Measurements from ENCODE around the gene SMYD3.

Gene SMYD3

GRCh38 chr1:246052603-246053002, 454.5 kb downstream of the SMYD3 start:
- H3K36me3 ChIP-seq (ENCODE audit: insufficient read depth, low read length) = no peaks in the 10 kb centered on the region; the same call in 1 of the 2 replicates
- H3K4me1 ChIP-seq (ENCODE audit: insufficient read depth, low read length, poor library complexity, severe bottlenecking) = peaks cover 37% of the 10 kb centered on the region
- H2AFZ ChIP-seq (ENCODE audit: low read length) = no peak overlapping the region
- 0 out of 2 replicates have a peak, but pooled peaks cover 3% of the 10 kb centered on the region for H3K9me3 ChIP-seq (ENCODE audit: insufficient read depth, low read depth, low read length)
- no peak overlapping the region for H3K4me3 ChIP-seq (ENCODE audit: low read length, poor library complexity, severe bottlenecking)
- no peaks in the 10 kb centered on the region for H3K79me2 ChIP-seq (ENCODE audit: insufficient read depth, low read length)
- H3K9ac ChIP-seq (ENCODE audit: low read depth, low read length, poor library complexity, severe bottlenecking) = no peak overlapping the region
- no peak for TF ChIP-seq EZH2phosphoT487 (IDR thresholded peaks at IDR 0.05; ENCODE audit: borderline replicate concordance)
- TF ChIP-seq CTCF (conservative IDR thresholded peaks at IDR 0.05; ENCODE audit: low read length) = no peak
- no peaks in the 10 kb centered on the region for H4K20me1 ChIP-seq (ENCODE audit: insufficient read depth, low read length, poor library complexity, severe bottlenecking)
- H3F3A ChIP-seq (ENCODE audit: low read depth) = peaks cover 5% of the 10 kb centered on the region; the same call in 1 of the 2 replicates
- H3K27me3 ChIP-seq (ENCODE audit: insufficient read depth, low read length, poor library complexity, severe bottlenecking) = no peaks in the 10 kb centered on the region
- no peak overlapping the region for H3K4me2 ChIP-seq (ENCODE audit: low read depth, low read length, poor library complexity, severe bottlenecking)
- H3K9me2 ChIP-seq (replicated peaks; ENCODE audit: low read depth, low read length) = no peaks in the 10 kb centered on the region

- Histone ChIP-seq H3K4me2 (ENCODE audit: low read depth, low read length, poor library complexity, severe bottlenecking) (no peak overlapping the region), H3K27me3 (ENCODE audit: insufficient read depth, low read length, poor library complexity, severe bottlenecking) (no peaks in the 10 kb centered on the region), H3K4me1 (ENCODE audit: insufficient read depth, low read length, poor library complexity, severe bottlenecking) (peaks cover 40% of the 10 kb centered on the region), H3K79me2 (ENCODE audit: insufficient read depth, low read length) (no peaks in the 10 kb centered on the region), H4K20me1 (ENCODE audit: insufficient read depth, low read length, poor library complexity, severe bottlenecking) (no peaks in the 10 kb centered on the region), H3K36me3 (ENCODE audit: insufficient read depth, low read length) (no peaks in the 10 kb centered on the region; the same call in 1 of the 2 replicates), H3K9ac (ENCODE audit: low read depth, low read length, poor library complexity, severe bottlenecking) (no peak overlapping the region), H3K9me2 (replicated peaks; ENCODE audit: low read depth, low read length) (no peaks in the 10 kb centered on the region), H3K9me3 (ENCODE audit: insufficient read depth, low read depth, low read length) (0 out of 2 replicates have a peak, but pooled peaks cover 3% of the 10 kb centered on the region), H2AFZ (ENCODE audit: low read length) (no peak overlapping the region), H3F3A (ENCODE audit: low read depth) (peaks cover 5% of the 10 kb centered on the region; the same call in 1 of the 2 replicates), H3K4me3 (ENCODE audit: low read length, poor library complexity, severe bottlenecking) (no peak overlapping the region)
- TF ChIP-seq EZH2phosphoT487 (IDR thresholded peaks at IDR 0.05; ENCODE audit: borderline replicate concordance) = no peak
- TF ChIP-seq CTCF (conservative IDR thresholded peaks at IDR 0.05; ENCODE audit: low read length) = no peak
Observed at GRCh38 chr1:246051909-246052518, 455.1 kb downstream of the SMYD3 start.

- Histone ChIP-seq H3K79me2 (ENCODE audit: insufficient read depth, low read length) (no peaks in the 10 kb centered on the region), H3K27me3 (ENCODE audit: insufficient read depth, low read length, poor library complexity, severe bottlenecking) (no peaks in the 10 kb centered on the region), H3K9me3 (ENCODE audit: insufficient read depth, low read depth, low read length) (no peaks in the 10 kb centered on the region)
Observed at GRCh38 chr1:246048693-246049092, 458.4 kb downstream of the SMYD3 start.

More at GRCh38 chr1:246048693-246049092, 458.4 kb downstream of the SMYD3 start:
- peaks cover 29% of the 10 kb centered on the region for H3K4me1 ChIP-seq (ENCODE audit: insufficient read depth, low read length, poor library complexity, severe bottlenecking)
- no peak overlapping the region for H2AFZ ChIP-seq (ENCODE audit: low read length)
- no peaks in the 10 kb centered on the region for H3K9me2 ChIP-seq (replicated peaks; ENCODE audit: low read depth, low read length)
- H3F3A ChIP-seq (ENCODE audit: low read depth) = peaks cover 5% of the 10 kb centered on the region; the same call in 1 of the 2 replicates
- no peaks in the 10 kb centered on the region; the same call in 1 of the 2 replicates for H3K36me3 ChIP-seq (ENCODE audit: insufficient read depth, low read length)
- H3K9ac ChIP-seq (ENCODE audit: low read depth, low read length, poor library complexity, severe bottlenecking) = no peak overlapping the region
- TF ChIP-seq CTCF (conservative IDR thresholded peaks at IDR 0.05; ENCODE audit: low read length) (no peak), EZH2phosphoT487 (IDR thresholded peaks at IDR 0.05; ENCODE audit: borderline replicate concordance) (no peak)
- H3K4me3 ChIP-seq (ENCODE audit: low read length, poor library complexity, severe bottlenecking) = no peak overlapping the region
- H4K20me1 ChIP-seq (ENCODE audit: insufficient read depth, low read length, poor library complexity, severe bottlenecking) = no peaks in the 10 kb centered on the region
- no peak overlapping the region for H3K4me2 ChIP-seq (ENCODE audit: low read depth, low read length, poor library complexity, severe bottlenecking)

Measured in Loucy (cell line).